Renal pelvis (tissue), 4 donors: ENCODE data around the gene DENND4B. TPM values are rescaled to one million over a fixed set of nuclear protein-coding genes. Genes with fewer than 3 reads are reported as not detected.

ENCODE experiments used
- DNase-seq: peaks from one replicate; pipeline ENCODE4 v3.0.0-alpha.2; 2013
- polyA plus RNA-seq, 3 donors: library from polyadenylated mRNA; unstranded; fragments of 120-200 nt; gene quantifications; one replicate each; pipeline ENCODE4 v1.2.1, GENCODE V29; 2013; ENCODE audit not compliant: insufficient read length in 3 of 3

The DENND4B gene
- polyA plus RNA-seq, 3 donors: 36.8 to 50.1 (median 49.5) TPM

GRCh38 chr1:153951183-153951582 lies 4.7 kb upstream of the DENND4B start:
- DNase-seq: no peak

- DNase-seq: no peak
These were observed 510 bp downstream of the DENND4B start for GRCh38 chr1:153945795-153946621.

- no peak for DNase-seq
These were observed 1.3 kb downstream of the DENND4B start for GRCh38 chr1:153945131-153945794.

- no peak for DNase-seq
These were observed 1.7 kb downstream of the DENND4B start for GRCh38 chr1:153944827-153945117.

GRCh38 chr1:153944005-153944826 lies 2.3 kb downstream of the DENND4B start:
- DNase-seq: no peak

GRCh38 chr1:153942766-153943549 lies 3.6 kb downstream of the DENND4B start:
- DNase-seq: no peak

GRCh38 chr1:153941826-153942725 lies 4.4 kb downstream of the DENND4B start:
- DNase-seq: no peak

GRCh38 chr1:153940756-153941155 lies 5.8 kb downstream of the DENND4B start:
- DNase-seq: no peak

GRCh38 chr1:153939476-153939875 lies 7.0 kb downstream of the DENND4B start:
- no peak for DNase-seq

GRCh38 chr1:153938996-153939395 lies 7.5 kb downstream of the DENND4B start:
- no peak for DNase-seq

GRCh38 chr1:153937331-153937730 lies 9.2 kb downstream of the DENND4B start:
- no peak for DNase-seq

- DNase-seq: no peak
These were observed 10.3 kb downstream of the DENND4B start for GRCh38 chr1:153936011-153936802.

- no peak for DNase-seq
These were observed 11.8 kb downstream of the DENND4B start for GRCh38 chr1:153934746-153935145.

- DNase-seq: no peak
These were observed 12.6 kb downstream of the DENND4B start for GRCh38 chr1:153933955-153934354.

GRCh38 chr1:153933430-153933829 lies 13.1 kb downstream of the DENND4B start:
- DNase-seq: no peak

GRCh38 chr1:153932156-153933131 lies 14.1 kb downstream of the DENND4B start:
- no peak for DNase-seq

GRCh38 chr1:153929981-153930948 lies 16.3 kb downstream of the DENND4B start:
- DNase-seq: no peak
